NK-92 (cell line): ENCODE measurements around the gene IL2RA.
"Not testable (repeated sequence)": the region's sequence is repeated elsewhere in the genome, so short reads cannot be mapped to it uniquely, and the experiment has no call there.

Experiments
- DNase-seq: peaks from one replicate; lab custom pipeline; 2025; ENCODE audit not compliant: unreplicated experiment; lab: John Stamatoyannopoulos, UW

Gene IL2RA

GRCh38 chr10:6062101-6062771 is at the start of gene IL2RA:
Gene IL2RA (minus strand): TSS chr10:6062367. CDS start chr10:6062151, 216 bp downstream.
- DNase-seq, result no peak

- no peak for DNase-seq
Observed at GRCh38 chr10:6110136-6110535, 48.0 kb upstream of the IL2RA start.

GRCh38 chr10:6109444-6109775 is 47.2 kb upstream of the IL2RA start:
- DNase-seq, result no peak

GRCh38 chr10:6108631-6109443 is 46.7 kb upstream of the IL2RA start:
- no peak for DNase-seq

GRCh38 chr10:6108072-6108471 is 45.9 kb upstream of the IL2RA start:
- DNase-seq, result no peak

- not testable (repeated sequence) for DNase-seq
Observed at GRCh38 chr10:6107616-6108015, 45.4 kb upstream of the IL2RA start.

- DNase-seq, result no peak
Observed at GRCh38 chr10:6103591-6103990, 41.4 kb upstream of the IL2RA start.

- no peak for DNase-seq
Observed at GRCh38 chr10:6102128-6102527, 40.0 kb upstream of the IL2RA start.

GRCh38 chr10:6101181-6101580 is 39.0 kb upstream of the IL2RA start:
- DNase-seq, result no peak

- DNase-seq, result no peak
Observed at GRCh38 chr10:6100370-6100769, 38.2 kb upstream of the IL2RA start.

GRCh38 chr10:6098156-6098555 is 36.0 kb upstream of the IL2RA start:
- no peak for DNase-seq

- DNase-seq, result no peak
Observed at GRCh38 chr10:6097063-6097462, 34.9 kb upstream of the IL2RA start.

- no peak for DNase-seq
Observed at GRCh38 chr10:6095810-6096570, 33.8 kb upstream of the IL2RA start.

GRCh38 chr10:6092731-6093130 is 30.6 kb upstream of the IL2RA start:
- DNase-seq, result no peak

GRCh38 chr10:6091630-6092029 is 29.5 kb upstream of the IL2RA start:
- no peak for DNase-seq

- no peak for DNase-seq
Observed at GRCh38 chr10:6089334-6090219, 27.4 kb upstream of the IL2RA start.

GRCh38 chr10:6088721-6089333 is 26.7 kb upstream of the IL2RA start, which contains the start of gene RBM17:
Gene RBM17 (plus strand): TSS chr10:6089034. CDS start chr10:6097066, 8,032 bp downstream.
- peak; percentile 63 for DNase-seq

- no peak for DNase-seq
Observed at GRCh38 chr10:6086375-6087233, 24.4 kb upstream of the IL2RA start.
